Hepatocyte (in vitro differentiated cells): ENCODE measurements around the gene MAP2K2. TPM values are rescaled to one million over a fixed set of nuclear protein-coding genes. Genes with fewer than 3 reads are reported as not detected.

Experiments
- DNase-seq: peaks from one replicate; pipeline ENCODE4 v3.0.0-alpha.2; 2016; ENCODE audit warnings: low spot score
- H2AFZ ChIP-seq: fragments of 200-600 bp; sonication (generic); 2 replicates; pipeline ENCODE4 v1.6.0; 2016; ENCODE audit warnings: antibody characterized with exemption, mild to moderate bottlenecking
- H3K27ac ChIP-seq: fragments of 200-600 bp; sonication (generic); 2 replicates; pipeline ENCODE4 v1.5.1; 2016; ENCODE audit warnings: mild to moderate bottlenecking
- H3K27me3 ChIP-seq: fragments of 200-600 bp; sonication (generic); 2 replicates; pipeline ENCODE4 v1.6.1; 2016
- H3K36me3 ChIP-seq: fragments of 200-600 bp; sonication (generic); replicated peaks from 2 replicates; pipeline ENCODE4 v1.5.1; 2016; ENCODE audit warnings: low read depth; ENCODE audit not compliant: insufficient read depth
- H3K4me1 ChIP-seq: fragments of 200-600 bp; sonication (generic); 2 replicates; pipeline ENCODE4 v1.5.1; 2016; ENCODE audit warnings: mild to moderate bottlenecking, moderate library complexity; ENCODE audit not compliant: insufficient read depth
- H3K4me2 ChIP-seq: fragments of 200-600 bp; sonication (generic); 2 replicates; pipeline ENCODE4 v1.6.0; 2016
- H3K4me3 ChIP-seq: fragments of 200-600 bp; sonication (generic); 2 replicates; pipeline ENCODE4 v1.5.1; 2016; ENCODE audit warnings: mild to moderate bottlenecking
- H3K79me2 ChIP-seq: fragments of 200-600 bp; sonication (generic); 2 replicates; pipeline ENCODE4 v1.6.0; 2017; ENCODE audit warnings: mild to moderate bottlenecking
- H3K9me2 ChIP-seq: fragments of 200-600 bp; sonication (generic); replicated peaks from 2 replicates; pipeline ENCODE4 v1.6.0; 2017; ENCODE audit warnings: mild to moderate bottlenecking; ENCODE audit not compliant: insufficient read depth
- H3K9me3 ChIP-seq: fragments of 200-600 bp; sonication (generic); 2 replicates; pipeline ENCODE4 v1.5.1; 2016; ENCODE audit warnings: low read depth, mild to moderate bottlenecking
- H4K20me1 ChIP-seq: fragments of 200-600 bp; sonication (generic); 2 replicates; pipeline ENCODE4 v1.6.0; 2016; ENCODE audit warnings: mild to moderate bottlenecking; ENCODE audit not compliant: insufficient read depth, poor library complexity, severe bottlenecking
- EZH2 ChIP-seq: fragments of 200-600 bp; sonication (generic); IDR thresholded peaks from 2 replicates; pipeline ENCODE4 v1.6.1; 2016; ENCODE audit warnings: antibody characterized with exemption, mild to moderate bottlenecking, borderline replicate concordance
- EZH2phosphoT487 ChIP-seq: fragments of 200-600 bp; sonication (generic); IDR thresholded peaks from one replicate; pipeline ENCODE4 v1.6.1; 2018; ENCODE audit warnings: antibody characterized with exemption, mild to moderate bottlenecking, low read depth, moderate library complexity; ENCODE audit not compliant: unreplicated experiment, severe bottlenecking
- WGBS: methylation state at CpG from one replicate; pipeline ENCODE4 v1.1.6; 2016; ENCODE audit warnings: low lambda C conversion rate; ENCODE audit errors: missing lambda C conversion rate; 5-methylcytosine and 5-hydroxymethylcytosine counted together
- polyA plus RNA-seq: library from polyadenylated mRNA; unstranded; fragments of >200 nt; fragmentation: Nextera tagmentation; extraction: Ambion mirVana; gene quantifications from 2 replicates; pipeline ENCODE4 v1.2.1, GENCODE V29; 2016
- total RNA-seq: library from RNA; depleted of rRNA; stranded (reverse); fragments of >200 nt; gene quantifications from 2 replicates; pipeline ENCODE4 v1.2.3, GENCODE V29; 2014
- TF ChIP-seq, protein P1 (sequence below): fragments of 200-600 bp; sonication (generic); IDR thresholded peaks from 2 replicates; pipeline ENCODE4 v1.5.1; 2016; ENCODE audit warnings: antibody characterized with exemption, mild to moderate bottlenecking; ENCODE audit not compliant: poor library complexity

MAP2K2 gene
- total and polyA plus RNA-seq, 2 experiments from 2014 or later, result 135 to 188 TPM

DNA sequence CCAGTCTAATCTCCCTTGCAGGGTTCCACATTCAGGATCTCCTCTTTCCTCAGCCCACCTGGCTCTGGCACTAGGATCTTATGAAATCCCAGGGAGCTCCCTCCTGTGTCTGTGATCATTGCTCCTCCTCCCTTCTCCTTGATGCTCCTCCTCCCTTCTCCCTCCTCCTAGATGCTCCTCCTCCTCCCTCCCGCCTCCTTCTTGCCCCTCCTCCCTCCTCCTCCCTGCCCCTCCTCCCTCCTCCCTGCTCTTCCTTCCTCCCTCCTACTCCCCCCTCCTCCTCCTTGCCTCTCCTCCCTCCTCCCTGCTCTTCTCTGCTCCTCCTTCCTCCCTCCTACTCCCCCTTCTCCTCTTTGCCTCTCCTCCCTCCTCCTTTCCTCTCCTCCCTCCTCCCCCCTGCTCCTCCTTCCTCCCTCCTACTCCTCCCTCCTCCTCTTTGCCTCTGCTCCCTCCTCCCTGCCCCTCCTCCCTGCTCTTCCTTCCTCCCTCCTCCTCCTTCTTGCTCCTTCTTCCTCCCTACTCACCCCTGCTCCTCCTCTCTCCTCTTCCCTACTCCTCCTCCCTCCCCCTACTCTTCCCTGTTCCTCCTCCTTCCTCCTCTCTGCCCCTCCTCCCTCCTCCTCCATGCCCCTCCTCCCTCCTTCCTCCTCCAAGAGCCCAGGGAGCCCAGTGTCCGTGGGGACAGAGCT lies 42.3 kb downstream of the MAP2K2 start:
- no peak overlapping the region for H3K4me3 ChIP-seq
- no peak overlapping the region for H3K27ac ChIP-seq
- no peaks in the 10 kb centered on the region for H4K20me1 ChIP-seq
- no peak overlapping the region for H2AFZ ChIP-seq
- 17% methylated on average over 1 of the region's 2 CpGs for WGBS
- DNase-seq, result no peak
- peaks cover 15% of the 10 kb centered on the region for H3K4me1 ChIP-seq
- H3K36me3 ChIP-seq, result no peaks in the 10 kb centered on the region
- H3K79me2 ChIP-seq, result no peaks in the 10 kb centered on the region
- TF ChIP-seq, protein P1, sequence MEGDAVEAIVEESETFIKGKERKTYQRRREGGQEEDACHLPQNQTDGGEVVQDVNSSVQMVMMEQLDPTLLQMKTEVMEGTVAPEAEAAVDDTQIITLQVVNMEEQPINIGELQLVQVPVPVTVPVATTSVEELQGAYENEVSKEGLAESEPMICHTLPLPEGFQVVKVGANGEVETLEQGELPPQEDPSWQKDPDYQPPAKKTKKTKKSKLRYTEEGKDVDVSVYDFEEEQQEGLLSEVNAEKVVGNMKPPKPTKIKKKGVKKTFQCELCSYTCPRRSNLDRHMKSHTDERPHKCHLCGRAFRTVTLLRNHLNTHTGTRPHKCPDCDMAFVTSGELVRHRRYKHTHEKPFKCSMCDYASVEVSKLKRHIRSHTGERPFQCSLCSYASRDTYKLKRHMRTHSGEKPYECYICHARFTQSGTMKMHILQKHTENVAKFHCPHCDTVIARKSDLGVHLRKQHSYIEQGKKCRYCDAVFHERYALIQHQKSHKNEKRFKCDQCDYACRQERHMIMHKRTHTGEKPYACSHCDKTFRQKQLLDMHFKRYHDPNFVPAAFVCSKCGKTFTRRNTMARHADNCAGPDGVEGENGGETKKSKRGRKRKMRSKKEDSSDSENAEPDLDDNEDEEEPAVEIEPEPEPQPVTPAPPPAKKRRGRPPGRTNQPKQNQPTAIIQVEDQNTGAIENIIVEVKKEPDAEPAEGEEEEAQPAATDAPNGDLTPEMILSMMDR, result no peak
- TF ChIP-seq EZH2 (no peak), EZH2phosphoT487 (no peak)
- H3K9me3 ChIP-seq, result no peaks in the 10 kb centered on the region
- H3K27me3 ChIP-seq, result no peaks in the 10 kb centered on the region
- H3K4me2 ChIP-seq, result no peak overlapping the region
- H3K9me2 ChIP-seq, result no peaks in the 10 kb centered on the region

DNA sequence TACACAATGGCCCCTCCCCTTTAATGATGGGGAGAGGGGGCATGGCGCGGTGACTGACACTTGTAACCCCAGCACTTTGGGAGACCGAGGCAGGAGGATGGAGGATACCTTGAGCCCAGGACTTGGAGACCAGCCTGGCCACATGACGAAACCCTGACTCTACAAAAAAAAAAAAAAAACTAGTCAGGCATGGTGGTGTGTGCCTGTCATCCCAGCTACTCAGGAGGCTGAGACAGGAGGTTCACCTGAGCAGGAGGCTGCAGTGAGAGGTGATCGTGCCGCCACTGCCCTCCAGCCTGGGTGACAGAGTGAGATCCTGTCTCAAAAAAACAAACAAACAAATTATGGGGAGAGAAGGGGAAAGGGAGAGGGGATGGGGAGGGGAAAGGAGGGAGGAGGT lies 43.4 kb downstream of the MAP2K2 start:
- no peak overlapping the region for H3K4me3 ChIP-seq
- H2AFZ ChIP-seq, result no peak overlapping the region
- no peak overlapping the region for H3K4me2 ChIP-seq
- 75% methylated on average over 6 of the region's 6 CpGs for WGBS
- no peak for DNase-seq
- H3K79me2 ChIP-seq, result no peaks in the 10 kb centered on the region
- no peaks in the 10 kb centered on the region for H3K9me3 ChIP-seq
- TF ChIP-seq, protein P1, result no peak
- TF ChIP-seq EZH2, result no peak
- no peak for TF ChIP-seq EZH2phosphoT487
- H3K27me3 ChIP-seq, result no peaks in the 10 kb centered on the region
- H3K36me3 ChIP-seq, result no peaks in the 10 kb centered on the region
- no peak overlapping the region for H3K27ac ChIP-seq
- peaks cover 15% of the 10 kb centered on the region for H3K4me1 ChIP-seq
- H4K20me1 ChIP-seq, result no peaks in the 10 kb centered on the region
- H3K9me2 ChIP-seq, result no peaks in the 10 kb centered on the region

DNA sequence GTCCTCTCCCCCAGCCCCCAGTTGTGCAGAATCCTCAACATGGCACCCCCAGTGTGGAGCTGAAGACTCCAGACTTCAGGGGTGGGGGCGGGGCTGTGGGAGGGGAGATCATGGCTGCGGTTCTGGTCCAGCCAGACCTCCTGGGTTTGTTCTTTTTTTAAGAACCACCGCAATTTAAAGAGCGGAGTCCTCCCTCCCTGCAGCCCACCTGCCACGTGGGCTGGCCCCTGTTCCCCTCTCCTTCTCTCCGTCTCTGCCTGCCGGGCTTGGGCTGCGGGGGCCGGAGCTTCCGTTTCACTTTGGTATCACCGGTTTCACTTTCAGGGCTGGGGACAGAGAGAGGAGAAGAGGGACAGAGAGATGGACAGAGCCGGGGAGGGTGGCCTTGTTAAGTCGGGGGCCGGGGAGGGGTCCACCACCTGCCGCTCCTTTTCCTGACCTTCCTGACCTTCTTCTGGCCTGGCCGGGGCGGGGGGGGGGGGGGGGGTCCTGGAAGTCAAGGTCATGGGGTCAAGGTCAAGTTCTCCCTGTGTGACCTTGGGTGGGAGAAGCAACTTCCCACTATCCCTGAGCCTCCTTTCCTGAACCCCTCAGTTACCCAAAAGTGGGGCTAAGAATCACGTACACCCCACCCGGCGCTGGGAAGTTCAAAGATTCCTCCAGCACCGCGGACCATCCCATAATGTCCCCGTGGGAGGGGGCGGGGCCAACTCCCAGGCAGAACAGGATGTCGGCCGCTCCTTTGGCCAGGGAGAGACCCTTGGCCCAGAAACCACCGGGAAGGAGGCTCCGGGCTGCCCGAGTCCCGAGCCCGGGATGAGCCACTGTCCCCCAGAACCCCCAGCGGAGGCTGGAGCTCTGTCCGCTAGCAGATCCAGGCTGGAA lies 45.9 kb downstream of the MAP2K2 start:
- Histone ChIP-seq H3K9me2 (no peaks in the 10 kb centered on the region), H3K27me3 (no peaks in the 10 kb centered on the region), H3K4me2 (peak overlapping the region; percentile 70), H3K9me3 (no peaks in the 10 kb centered on the region), H3K27ac (no peak overlapping the region), H3K36me3 (no peaks in the 10 kb centered on the region), H3K79me2 (no peaks in the 10 kb centered on the region), H3K4me3 (no peak overlapping the region), H4K20me1 (no peaks in the 10 kb centered on the region), H2AFZ (peak overlapping the region; percentile 67), H3K4me1 (peaks cover 8% of the 10 kb centered on the region)
- peak; percentile 52 for DNase-seq
- 37% methylated on average over 27 of the region's 33 CpGs for WGBS
- TF ChIP-seq, protein P1, result no peak
- TF ChIP-seq EZH2phosphoT487 (no peak), EZH2 (no peak)
